AG09309 (cell line): ENCODE results near the gene PARD3B.

Experiments used
- DNase-seq: peaks from one replicate; pipeline ENCODE4 v3.0.0-alpha.2; 2010; ENCODE audit warnings: low read depth
- H3K4me3 ChIP-seq: 2 replicates; pipeline ENCODE4 v1.5.1; 2011; ENCODE audit warnings: mild to moderate bottlenecking, low read depth, low read length, moderate library complexity; ENCODE audit not compliant: control insufficient read depth
- CTCF ChIP-seq: IDR thresholded peaks from 2 replicates; pipeline ENCODE4 v1.5.1; 2011; ENCODE audit warnings: mild to moderate bottlenecking, low read depth, low read length, inconsistent platforms; ENCODE audit not compliant: insufficient read depth, control insufficient read depth; ENCODE audit errors: missing control alignments

PARD3B gene

GRCh38 chr2:204900487-204900886 is 355.2 kb downstream of the PARD3B start:
- no peak for TF ChIP-seq CTCF
- DNase-seq: no peak
- H3K4me3 ChIP-seq: no peak overlapping the region

- TF ChIP-seq CTCF: no peak
- DNase-seq: no peak
- no peak overlapping the region for H3K4me3 ChIP-seq
These were observed 355.6 kb downstream of the PARD3B start for GRCh38 chr2:204900910-204901309.

GRCh38 chr2:204901591-204901990 is 356.3 kb downstream of the PARD3B start:
- no peak for DNase-seq
- no peak overlapping the region for H3K4me3 ChIP-seq
- no peak for TF ChIP-seq CTCF

GRCh38 chr2:204909791-204910190 is 364.5 kb downstream of the PARD3B start:
- no peak for TF ChIP-seq CTCF
- no peak for DNase-seq
- no peak overlapping the region for H3K4me3 ChIP-seq

- H3K4me3 ChIP-seq: no peak overlapping the region
- TF ChIP-seq CTCF: no peak
- no peak for DNase-seq
These were observed 368.0 kb downstream of the PARD3B start for GRCh38 chr2:204913312-204913711.

GRCh38 chr2:204913854-204914464 is 368.7 kb downstream of the PARD3B start:
- TF ChIP-seq CTCF: no peak
- no peak overlapping the region for H3K4me3 ChIP-seq

GRCh38 chr2:204914708-204915107 is 369.4 kb downstream of the PARD3B start:
- no peak for DNase-seq
- no peak overlapping the region for H3K4me3 ChIP-seq
- TF ChIP-seq CTCF: no peak

More at GRCh38 chr2:204913854-204914464, 368.7 kb downstream of the PARD3B start:
- DNase-seq: no peak
